RWPE2 (cell line): ENCODE results near the gene SORCS2.

ENCODE experiments used
- ATAC-seq: fragments of 200-7000 bp; cut with Tn5 transposase; 3 replicates; pipeline ENCODE4 v1.9.1; 2021; ENCODE audit warnings: low read depth
- DNase-seq: peaks from one replicate; pipeline ENCODE4 v3.0.0-alpha.2; 2020; ENCODE audit warnings: low spot score
- H3K27ac ChIP-seq: fragments of 450-650 bp; 2 replicates; pipeline ENCODE4 v1.5.1; 2017; ENCODE audit warnings: mild to moderate bottlenecking; ENCODE audit not compliant: poor library complexity, severe bottlenecking
- H3K27me3 ChIP-seq: fragments of 250-450 bp; sonication (Bioruptor Pico); 2 replicates; pipeline ENCODE4 v1.5.1; 2021; ENCODE audit warnings: mild to moderate bottlenecking, moderate library complexity; ENCODE audit not compliant: insufficient read depth, poor library complexity, severe bottlenecking
- H3K36me3 ChIP-seq: fragments of 250-450 bp; sonication (Bioruptor Pico); 2 replicates; pipeline ENCODE4 v1.5.1; 2020; ENCODE audit warnings: low read depth, mild to moderate bottlenecking, moderate library complexity
- H3K4me1 ChIP-seq: fragments of 250-450 bp; sonication (Bioruptor Pico); 2 replicates; pipeline ENCODE4 v1.5.1; 2021; ENCODE audit warnings: mild to moderate bottlenecking, moderate library complexity; ENCODE audit not compliant: insufficient read depth, poor library complexity, severe bottlenecking
- H3K4me3 ChIP-seq: fragments of 250-450 bp; sonication (Bioruptor Pico); 2 replicates; pipeline ENCODE4 v1.5.1; 2021; ENCODE audit warnings: mild to moderate bottlenecking, moderate library complexity; ENCODE audit not compliant: severe bottlenecking
- H3K9me3 ChIP-seq: fragments of 250-450 bp; sonication (Bioruptor Pico); 2 replicates; pipeline ENCODE4 v1.5.1; 2021; ENCODE audit warnings: mild to moderate bottlenecking, moderate library complexity; ENCODE audit not compliant: severe bottlenecking
- CTCF ChIP-seq: fragments of 450-650 bp; IDR thresholded peaks from one replicate; pipeline ENCODE4 v1.5.1; 2017; ENCODE audit warnings: mild to moderate bottlenecking, moderate library complexity; ENCODE audit not compliant: poor library complexity, severe bottlenecking

The SORCS2 gene

GRCh38 chr4:7384003-7384928, 191.9 kb downstream of the SORCS2 start:
- Histone ChIP-seq H3K36me3 (no peaks in the 10 kb centered on the region), H3K27ac (no peak overlapping the region), H3K9me3 (no peaks in the 10 kb centered on the region), H3K4me3 (no peak overlapping the region), H3K4me1 (no peaks in the 10 kb centered on the region), H3K27me3 (no peaks in the 10 kb centered on the region)
- ATAC-seq (no peak), DNase-seq (peak; percentile 42)
- TF ChIP-seq CTCF: no peak

- Histone ChIP-seq H3K4me3 (no peak overlapping the region), H3K36me3 (no peaks in the 10 kb centered on the region), H3K27ac (no peak overlapping the region), H3K27me3 (no peaks in the 10 kb centered on the region), H3K9me3 (no peaks in the 10 kb centered on the region), H3K4me1 (no peaks in the 10 kb centered on the region)
- ATAC-seq (no peak), DNase-seq (peak; percentile 26)
- TF ChIP-seq CTCF: no peak
Measured at GRCh38 chr4:7384929-7385890, 192.9 kb downstream of the SORCS2 start.

GRCh38 chr4:7387925-7388324, 195.6 kb downstream of the SORCS2 start:
- H3K4me1 ChIP-seq: no peaks in the 10 kb centered on the region
- no peak for TF ChIP-seq CTCF

GRCh38 chr4:7388627-7389026, 196.3 kb downstream of the SORCS2 start:
- Histone ChIP-seq H3K9me3 (no peaks in the 10 kb centered on the region), H3K4me3 (no peak overlapping the region), H3K4me1 (no peaks in the 10 kb centered on the region), H3K27ac (no peak overlapping the region), H3K27me3 (no peaks in the 10 kb centered on the region), H3K36me3 (no peaks in the 10 kb centered on the region)
- ATAC-seq (no peak), DNase-seq (no peak)
- TF ChIP-seq CTCF: no peak

More at GRCh38 chr4:7387925-7388324, 195.6 kb downstream of the SORCS2 start:
- ATAC-seq (no peak), DNase-seq (no peak)
- no peaks in the 10 kb centered on the region for H3K27me3 ChIP-seq
- no peaks in the 10 kb centered on the region for H3K36me3 ChIP-seq
- H3K27ac ChIP-seq: no peak overlapping the region
- H3K9me3 ChIP-seq: no peaks in the 10 kb centered on the region
- H3K4me3 ChIP-seq: no peak overlapping the region
